GM12875 (cell line): ENCODE data around the gene TIGD6.

Experiments
- H3K4me3 ChIP-seq: one replicate; pipeline ENCODE4 v1.5.1; 2011; ENCODE audit warnings: low read depth, low read length, control low read depth
- TF ChIP-seq, protein P1 (sequence below): IDR thresholded peaks from 2 replicates; pipeline ENCODE4 v1.5.1; 2011; ENCODE audit warnings: low read depth, mild to moderate bottlenecking, control low read depth, inconsistent platforms, low read length, moderate library complexity, borderline replicate concordance; ENCODE audit not compliant: insufficient read depth

The TIGD6 gene

DNA sequence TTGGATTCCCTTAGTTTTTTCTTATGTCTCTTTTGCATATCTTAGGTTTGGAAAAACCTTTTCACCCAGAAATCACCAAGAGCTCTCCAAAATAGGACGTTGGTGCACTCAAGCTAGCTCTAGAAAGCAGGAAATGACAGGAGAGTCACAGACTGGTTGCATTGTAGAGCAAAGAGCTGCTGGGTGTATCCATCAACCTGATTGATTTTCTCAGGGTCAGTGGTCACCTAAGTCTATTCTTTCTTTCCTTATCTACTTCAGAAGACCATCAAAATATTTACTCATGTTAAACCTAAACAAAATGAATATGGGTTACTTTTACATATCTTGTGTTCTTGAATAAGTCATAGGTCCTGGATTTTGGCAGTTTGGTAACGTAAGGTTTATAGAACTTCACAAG, 25.0 kb downstream of the TIGD6 start:
- TF ChIP-seq, protein P1, sequence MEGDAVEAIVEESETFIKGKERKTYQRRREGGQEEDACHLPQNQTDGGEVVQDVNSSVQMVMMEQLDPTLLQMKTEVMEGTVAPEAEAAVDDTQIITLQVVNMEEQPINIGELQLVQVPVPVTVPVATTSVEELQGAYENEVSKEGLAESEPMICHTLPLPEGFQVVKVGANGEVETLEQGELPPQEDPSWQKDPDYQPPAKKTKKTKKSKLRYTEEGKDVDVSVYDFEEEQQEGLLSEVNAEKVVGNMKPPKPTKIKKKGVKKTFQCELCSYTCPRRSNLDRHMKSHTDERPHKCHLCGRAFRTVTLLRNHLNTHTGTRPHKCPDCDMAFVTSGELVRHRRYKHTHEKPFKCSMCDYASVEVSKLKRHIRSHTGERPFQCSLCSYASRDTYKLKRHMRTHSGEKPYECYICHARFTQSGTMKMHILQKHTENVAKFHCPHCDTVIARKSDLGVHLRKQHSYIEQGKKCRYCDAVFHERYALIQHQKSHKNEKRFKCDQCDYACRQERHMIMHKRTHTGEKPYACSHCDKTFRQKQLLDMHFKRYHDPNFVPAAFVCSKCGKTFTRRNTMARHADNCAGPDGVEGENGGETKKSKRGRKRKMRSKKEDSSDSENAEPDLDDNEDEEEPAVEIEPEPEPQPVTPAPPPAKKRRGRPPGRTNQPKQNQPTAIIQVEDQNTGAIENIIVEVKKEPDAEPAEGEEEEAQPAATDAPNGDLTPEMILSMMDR = no peak
- H3K4me3 ChIP-seq = no peak overlapping the region

- no peak overlapping the region for H3K4me3 ChIP-seq
- TF ChIP-seq, protein P1 = no peak
Measured at GRCh38 chr5:149969181-149969930, 31.1 kb downstream of the TIGD6 start.

- TF ChIP-seq, protein P1 = no peak
- no peak overlapping the region for H3K4me3 ChIP-seq
Measured at GRCh38 chr5:149966946-149967345, 33.5 kb downstream of the TIGD6 start.

- TF ChIP-seq, protein P1 = no peak
- H3K4me3 ChIP-seq = no peak overlapping the region
Measured at GRCh38 chr5:149963729-149964128, 36.7 kb downstream of the TIGD6 start.

- TF ChIP-seq, protein P1 = no peak
- H3K4me3 ChIP-seq = no peak overlapping the region
Measured at GRCh38 chr5:149962601-149963300, 37.7 kb downstream of the TIGD6 start.

DNA sequence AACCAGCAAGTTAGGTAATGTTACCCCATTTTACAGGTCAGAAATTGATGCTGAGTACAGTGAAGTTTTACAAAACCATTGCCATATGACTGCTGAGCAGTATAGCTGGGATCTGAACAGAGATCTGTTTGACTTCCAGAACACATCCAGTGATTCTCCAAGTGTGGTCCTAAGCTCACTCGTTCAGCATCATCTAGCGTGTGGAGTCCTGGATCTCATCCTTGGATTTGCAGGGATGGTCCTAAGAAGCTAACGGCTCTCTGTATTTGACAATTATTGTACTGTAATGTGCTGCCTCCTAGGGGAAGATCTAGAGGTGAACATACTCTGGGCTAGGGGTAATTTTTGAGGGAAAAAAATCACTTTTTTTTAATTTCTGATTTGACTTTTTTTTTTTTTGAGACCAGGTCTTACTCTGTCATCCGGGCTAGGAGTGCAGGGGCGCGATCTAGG, 38.5 kb downstream of the TIGD6 start:
- TF ChIP-seq, protein P1 = peak; percentile 34; the same call in 1 of the 2 replicates
- no peak overlapping the region for H3K4me3 ChIP-seq
